Parathyroid adenoma (tissue), 2 donors: ENCODE data around the gene MYPN.
A peak's percentile ranks its signal among the peaks of the same experiment; 100 is the strongest.

Source experiments
- H2AFZ ChIP-seq: fragments of 300-600 bp; sonication (generic); one replicate; pipeline ENCODE4 v1.7.0; 2017; ENCODE audit warnings: antibody characterized with exemption, mild to moderate bottlenecking
- H3K27ac ChIP-seq: fragments of 300-600 bp; sonication (generic); one replicate; pipeline ENCODE4 v1.7.0; 2017
- H3K27me3 ChIP-seq: fragments of 300-600 bp; sonication (generic); one replicate; pipeline ENCODE4 v1.7.0; 2017; ENCODE audit warnings: low read length; ENCODE audit not compliant: control insufficient read depth, insufficient read depth
- H3K36me3 ChIP-seq: fragments of 300-600 bp; sonication (generic); one replicate; pipeline ENCODE4 v1.7.0; 2017; ENCODE audit warnings: low read length; ENCODE audit not compliant: control insufficient read depth, insufficient read depth
- H3K4me1 ChIP-seq: fragments of 300-600 bp; sonication (generic); one replicate; pipeline ENCODE4 v1.7.0; 2017; ENCODE audit warnings: control low read depth
- H3K4me2 ChIP-seq: fragments of 300-600 bp; sonication (generic); one replicate; pipeline ENCODE4 v1.7.0; 2017; ENCODE audit warnings: low read length
- H3K4me3 ChIP-seq: fragments of 300-600 bp; sonication (generic); one replicate; pipeline ENCODE4 v1.7.0; 2017; ENCODE audit warnings: low read depth, low read length
- H3K79me2 ChIP-seq: fragments of 300-600 bp; sonication (generic); one replicate; pipeline ENCODE4 v1.7.0; 2017; ENCODE audit warnings: control low read depth
- H3K9ac ChIP-seq: fragments of 300-600 bp; sonication (generic); one replicate; pipeline ENCODE4 v1.7.0; 2017; ENCODE audit warnings: mild to moderate bottlenecking
- H3K9me3 ChIP-seq: fragments of 300-600 bp; sonication (generic); one replicate; pipeline ENCODE4 v1.7.0; 2017; ENCODE audit warnings: low read length; ENCODE audit not compliant: control insufficient read depth
- TF ChIP-seq, protein P1 (sequence below): fragments of 300-600 bp; sonication (generic); IDR thresholded peaks from one replicate; pipeline ENCODE4 v1.7.0; 2017; ENCODE audit warnings: antibody characterized with exemption, mild to moderate bottlenecking
- donor health status: primary hyperparathyroidism.

MYPN gene

DNA sequence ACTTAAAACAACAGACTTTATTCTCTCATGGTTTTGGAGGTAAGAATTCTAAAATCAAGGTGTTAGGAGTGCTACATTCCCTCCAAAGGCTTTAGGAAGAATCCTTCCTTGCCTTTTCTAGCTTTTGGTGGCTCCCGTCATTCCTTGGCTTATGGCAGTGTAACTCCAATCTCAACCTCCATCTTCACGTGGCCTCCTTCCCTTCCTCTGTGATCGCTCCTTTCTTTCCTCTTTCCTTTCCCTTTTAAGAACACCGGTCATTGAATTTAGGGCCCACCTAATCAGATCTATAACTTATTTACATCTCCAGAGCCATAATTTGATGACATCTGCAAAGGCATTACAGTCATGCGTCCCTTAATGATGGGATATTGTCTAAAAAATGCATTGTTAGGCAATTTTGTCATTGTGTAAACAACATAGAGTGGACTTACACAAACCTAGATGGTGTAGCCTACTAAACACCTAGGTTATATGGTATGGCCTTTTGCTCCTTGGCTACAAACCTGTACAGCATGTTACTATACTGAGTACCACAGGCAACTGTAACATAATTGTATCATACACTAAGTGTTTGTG, 28.3 kb upstream of the MYPN start:
- H3K27ac ChIP-seq = no peak overlapping the region
- H3K4me2 ChIP-seq = no peak overlapping the region
- no peak overlapping the region for H3K4me3 ChIP-seq
- H3K4me1 ChIP-seq = no peaks in the 10 kb centered on the region
- TF ChIP-seq, protein P1, sequence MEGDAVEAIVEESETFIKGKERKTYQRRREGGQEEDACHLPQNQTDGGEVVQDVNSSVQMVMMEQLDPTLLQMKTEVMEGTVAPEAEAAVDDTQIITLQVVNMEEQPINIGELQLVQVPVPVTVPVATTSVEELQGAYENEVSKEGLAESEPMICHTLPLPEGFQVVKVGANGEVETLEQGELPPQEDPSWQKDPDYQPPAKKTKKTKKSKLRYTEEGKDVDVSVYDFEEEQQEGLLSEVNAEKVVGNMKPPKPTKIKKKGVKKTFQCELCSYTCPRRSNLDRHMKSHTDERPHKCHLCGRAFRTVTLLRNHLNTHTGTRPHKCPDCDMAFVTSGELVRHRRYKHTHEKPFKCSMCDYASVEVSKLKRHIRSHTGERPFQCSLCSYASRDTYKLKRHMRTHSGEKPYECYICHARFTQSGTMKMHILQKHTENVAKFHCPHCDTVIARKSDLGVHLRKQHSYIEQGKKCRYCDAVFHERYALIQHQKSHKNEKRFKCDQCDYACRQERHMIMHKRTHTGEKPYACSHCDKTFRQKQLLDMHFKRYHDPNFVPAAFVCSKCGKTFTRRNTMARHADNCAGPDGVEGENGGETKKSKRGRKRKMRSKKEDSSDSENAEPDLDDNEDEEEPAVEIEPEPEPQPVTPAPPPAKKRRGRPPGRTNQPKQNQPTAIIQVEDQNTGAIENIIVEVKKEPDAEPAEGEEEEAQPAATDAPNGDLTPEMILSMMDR = no peak
- no peaks in the 10 kb centered on the region for H3K79me2 ChIP-seq
- H3K36me3 ChIP-seq = no peaks in the 10 kb centered on the region
- no peak overlapping the region for H2AFZ ChIP-seq
- H3K9ac ChIP-seq = no peak overlapping the region
- no peaks in the 10 kb centered on the region for H3K27me3 ChIP-seq
- H3K9me3 ChIP-seq = no peaks in the 10 kb centered on the region

DNA sequence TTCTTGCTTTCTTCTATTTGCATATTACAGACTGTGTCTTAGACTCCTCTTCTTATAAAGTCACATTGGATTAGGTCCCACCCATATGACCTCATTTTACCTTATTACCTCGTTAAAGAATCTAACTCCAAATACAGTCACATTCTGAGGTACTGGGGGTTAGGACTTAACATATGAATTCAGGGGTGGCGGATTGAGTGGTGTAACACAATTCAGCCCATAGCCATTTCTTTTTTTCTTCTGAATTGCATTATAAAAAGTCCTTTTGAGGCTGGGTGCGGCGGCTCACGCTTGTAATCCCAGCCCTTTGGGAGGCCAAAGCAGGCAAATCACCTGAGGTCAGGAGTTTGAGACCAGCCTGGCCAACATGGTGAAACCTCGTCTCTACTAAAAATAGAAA, 27.4 kb upstream of the MYPN start:
- Histone ChIP-seq H3K27ac (no peak overlapping the region), H3K9ac (no peak overlapping the region), H3K9me3 (no peaks in the 10 kb centered on the region), H2AFZ (no peak overlapping the region), H3K4me1 (no peaks in the 10 kb centered on the region), H3K4me2 (no peak overlapping the region), H3K79me2 (no peaks in the 10 kb centered on the region), H3K36me3 (no peaks in the 10 kb centered on the region), H3K4me3 (no peak overlapping the region), H3K27me3 (no peaks in the 10 kb centered on the region)
- TF ChIP-seq, protein P1 = no peak

DNA sequence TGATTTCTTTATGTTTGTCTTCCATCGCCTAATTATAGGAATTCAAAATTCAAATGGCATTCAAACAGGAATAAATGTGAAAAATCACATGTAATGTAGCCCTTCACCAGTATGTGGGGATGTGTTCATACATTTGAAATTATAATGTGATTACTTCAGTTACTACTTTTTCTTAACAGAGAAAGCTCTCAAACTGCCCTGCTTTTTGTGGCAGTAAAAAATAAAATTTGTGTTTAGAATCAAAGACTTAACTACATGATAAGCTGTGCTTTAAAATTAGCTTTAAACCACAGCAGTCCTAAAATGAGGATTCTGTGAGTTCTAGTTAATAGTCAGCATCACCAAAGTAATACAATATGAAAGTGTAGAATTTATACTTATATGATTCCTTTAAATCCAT, 26.4 kb upstream of the MYPN start:
- Histone ChIP-seq H3K4me3 (no peak overlapping the region), H3K27ac (no peak overlapping the region), H3K36me3 (no peaks in the 10 kb centered on the region), H3K9me3 (no peaks in the 10 kb centered on the region), H3K9ac (no peak overlapping the region), H2AFZ (no peak overlapping the region), H3K4me1 (no peaks in the 10 kb centered on the region), H3K79me2 (no peaks in the 10 kb centered on the region), H3K27me3 (no peaks in the 10 kb centered on the region), H3K4me2 (no peak overlapping the region)
- TF ChIP-seq, protein P1 = peak; percentile 7

DNA sequence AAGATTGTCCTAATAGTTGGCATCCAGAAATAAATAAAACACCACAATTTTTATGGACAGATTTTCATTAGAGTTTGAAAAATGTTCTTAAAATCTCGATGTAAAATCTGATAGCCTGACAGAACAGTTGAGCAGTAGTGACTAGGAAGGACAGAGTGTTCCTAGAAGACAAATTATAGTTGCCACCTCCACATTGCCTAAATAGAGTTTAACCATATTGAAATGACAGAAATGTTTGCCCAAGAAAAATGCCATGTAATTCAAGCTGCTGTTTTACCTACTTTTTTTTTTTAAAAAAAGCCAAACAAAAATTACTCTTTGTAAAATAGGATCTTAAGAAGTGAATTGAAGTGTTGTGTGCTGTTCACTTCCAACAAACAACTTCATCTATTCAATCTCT, 25.3 kb upstream of the MYPN start:
- H3K4me2 ChIP-seq = no peak overlapping the region
- H3K36me3 ChIP-seq = no peaks in the 10 kb centered on the region
- no peaks in the 10 kb centered on the region for H3K9me3 ChIP-seq
- no peak overlapping the region for H3K27ac ChIP-seq
- no peak overlapping the region for H2AFZ ChIP-seq
- H3K4me1 ChIP-seq = no peaks in the 10 kb centered on the region
- TF ChIP-seq, protein P1 = no peak
- no peaks in the 10 kb centered on the region for H3K27me3 ChIP-seq
- no peaks in the 10 kb centered on the region for H3K79me2 ChIP-seq
- H3K4me3 ChIP-seq = no peak overlapping the region
- no peak overlapping the region for H3K9ac ChIP-seq

DNA sequence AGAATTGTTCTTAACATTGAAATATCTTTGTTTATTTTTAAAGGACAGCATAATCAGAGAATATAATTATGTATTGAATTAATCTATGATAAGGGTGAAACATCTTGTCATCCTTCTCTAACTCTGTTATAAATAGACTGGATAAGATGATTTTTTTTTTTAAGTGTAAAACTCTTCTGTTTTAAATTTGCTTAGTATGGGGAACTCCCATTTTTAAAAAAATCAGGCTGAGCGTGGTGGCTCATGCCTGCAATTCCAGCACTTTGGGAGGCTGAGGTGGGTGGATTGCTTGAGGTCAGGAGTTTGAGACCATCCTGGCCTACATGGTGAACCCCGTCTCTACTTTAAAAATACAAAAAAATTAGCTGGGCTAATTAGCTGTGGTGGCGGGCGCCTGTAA, 24.8 kb upstream of the MYPN start:
- H3K27me3 ChIP-seq = no peaks in the 10 kb centered on the region
- H2AFZ ChIP-seq = no peak overlapping the region
- H3K27ac ChIP-seq = no peak overlapping the region
- H3K9ac ChIP-seq = no peak overlapping the region
- no peaks in the 10 kb centered on the region for H3K79me2 ChIP-seq
- no peaks in the 10 kb centered on the region for H3K9me3 ChIP-seq
- no peak overlapping the region for H3K4me3 ChIP-seq
- TF ChIP-seq, protein P1 = no peak
- H3K4me2 ChIP-seq = no peak overlapping the region
- no peaks in the 10 kb centered on the region for H3K36me3 ChIP-seq
- no peaks in the 10 kb centered on the region for H3K4me1 ChIP-seq
